ENCODE results near the gene ZNF579. TPM values are rescaled to one million over a fixed set of nuclear protein-coding genes. Genes with fewer than 3 reads are reported as not detected.

ZNF579 gene
- total RNA-seq, 1 experiment from 2014 or later: 19.9 TPM

DNA sequence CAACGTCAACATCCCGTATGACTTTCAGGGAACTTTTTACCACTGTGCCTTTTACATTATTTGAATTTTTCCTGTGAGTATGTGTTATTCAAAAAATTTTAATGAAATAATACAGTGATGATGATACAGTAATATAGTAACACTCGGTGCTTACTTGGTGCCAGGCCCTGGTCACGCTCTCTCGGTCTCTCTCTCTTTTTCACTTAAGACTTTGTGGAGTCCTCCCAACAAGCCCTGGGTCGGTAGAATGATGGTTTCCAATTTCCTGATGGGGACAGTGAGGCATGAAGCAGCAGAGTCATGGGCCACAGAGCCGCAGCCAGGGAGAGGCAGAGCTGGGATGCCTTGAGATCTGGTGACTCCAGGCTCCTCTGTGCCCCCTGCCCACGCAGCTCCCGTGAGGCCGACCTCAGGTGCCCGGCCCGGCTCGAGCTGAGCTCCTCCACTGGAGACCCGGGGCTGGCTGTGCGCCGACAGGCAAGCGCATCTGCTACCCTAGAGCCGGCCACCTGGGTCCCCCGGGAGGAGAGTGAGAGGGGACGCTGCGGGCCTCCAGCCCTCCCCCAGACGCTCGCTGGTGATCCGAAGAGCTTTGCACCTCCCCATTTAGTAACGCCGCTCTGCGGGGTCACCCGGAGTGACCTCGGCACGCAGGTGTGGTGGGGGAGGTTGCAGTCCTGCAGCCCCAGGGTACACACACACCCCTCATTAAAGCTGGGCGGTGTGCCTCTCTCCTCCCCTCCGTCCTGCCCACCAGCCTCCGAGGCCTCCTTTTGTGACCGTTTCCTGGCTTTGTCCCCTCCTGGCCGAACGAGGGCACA is 30.9 kb downstream of the ZNF579 start:
- H3K4me2 ChIP-seq (ENCODE audit: insufficient read depth, insufficient read length, low read length): peak overlapping the region; percentile 41
- H3K27ac ChIP-seq (ENCODE audit: insufficient read length, low read depth, low read length): no peak overlapping the region
- H3K9ac ChIP-seq (ENCODE audit: extremely low read depth, insufficient read length, low read length): peak overlapping the region; percentile 54
- Mint-ChIP-seq H3K4me1 (peaks cover 42 to 69% of the 10 kb centered on the region in 2 experiments), H3K4me3 (peak overlapping the region; percentile 63 to 82), H3K27ac (peak overlapping the region in 2 of 3 experiments; percentile 44 to 80; a peak in 4 of 7 replicates), H3K9me3 (no peaks in the 10 kb centered on the region; a peak in 1 of 5 replicates), H3K27me3 (ENCODE audit: low read depth) (peaks cover 4% of the 10 kb centered on the region), H3K36me3 (ENCODE audit: insufficient read depth in 1 of 3, low read depth in 3 of 3) (no peaks in the 10 kb centered on the region)
- H2BK20ac ChIP-seq (ENCODE audit: low read depth, low read length, poor library complexity, severe bottlenecking): no peak overlapping the region
- no peak overlapping the region for H4K91ac ChIP-seq (ENCODE audit: insufficient read length, low read depth, low read length)
- peak overlapping the region; percentile 51 for H2BK12ac ChIP-seq (ENCODE audit: insufficient read length, low read depth, low read length)
- no peak overlapping the region for H2BK5ac ChIP-seq (ENCODE audit: insufficient read length, low read length)
- H3K23ac ChIP-seq (ENCODE audit: insufficient read length, low read depth, low read length): no peak overlapping the region
- H4K5ac ChIP-seq (ENCODE audit: insufficient read length, low read depth, low read length): no peak overlapping the region
- H2AK5ac ChIP-seq (ENCODE audit: insufficient read length, low read length): no peak overlapping the region
- H3K79me2 ChIP-seq (ENCODE audit: insufficient read depth, low read length): no peaks in the 10 kb centered on the region
- H3K79me1 ChIP-seq (ENCODE audit: insufficient read depth, low read depth, low read length, poor library complexity, severe bottlenecking): no peaks in the 10 kb centered on the region
- no peaks in the 10 kb centered on the region for H3K9me3 ChIP-seq (ENCODE audit: control insufficient read depth, low read depth, low read length)
- H2AFZ ChIP-seq (ENCODE audit: low read length): peak overlapping the region; percentile 14
- H4K8ac ChIP-seq (replicated peaks; ENCODE audit: insufficient read length, low read depth, low read length): no peak overlapping the region
- H2BK120ac ChIP-seq (ENCODE audit: low read depth, low read length, poor library complexity, severe bottlenecking): no peak overlapping the region
- no peaks in the 10 kb centered on the region for H3K27me3 ChIP-seq (ENCODE audit: insufficient read depth, low read length)
- peak overlapping the region; percentile 93; the same call in 1 of the 2 replicates for H3K14ac ChIP-seq (ENCODE audit: insufficient read depth, low read length)
- peak overlapping the region; percentile 92 for H3K18ac ChIP-seq (ENCODE audit: insufficient read length, low read depth, low read length)
- H3K4me1 ChIP-seq (ENCODE audit: insufficient read depth, low read length): peaks cover 8% of the 10 kb centered on the region; the same call in 1 of the 2 replicates
- no peak overlapping the region for H3K56ac ChIP-seq (ENCODE audit: insufficient read length, low read depth, low read length)
- H3K4ac ChIP-seq (ENCODE audit: low read depth, low read length): no peak overlapping the region; the same call in 1 of the 2 replicates
- peaks cover 7% of the 10 kb centered on the region for H3K23me2 ChIP-seq (ENCODE audit: insufficient read length, low read depth, low read length, poor library complexity, severe bottlenecking)
- no peak overlapping the region for H2BK15ac ChIP-seq (ENCODE audit: low read depth, low read length)
- TF ChIP-seq, protein P1, sequence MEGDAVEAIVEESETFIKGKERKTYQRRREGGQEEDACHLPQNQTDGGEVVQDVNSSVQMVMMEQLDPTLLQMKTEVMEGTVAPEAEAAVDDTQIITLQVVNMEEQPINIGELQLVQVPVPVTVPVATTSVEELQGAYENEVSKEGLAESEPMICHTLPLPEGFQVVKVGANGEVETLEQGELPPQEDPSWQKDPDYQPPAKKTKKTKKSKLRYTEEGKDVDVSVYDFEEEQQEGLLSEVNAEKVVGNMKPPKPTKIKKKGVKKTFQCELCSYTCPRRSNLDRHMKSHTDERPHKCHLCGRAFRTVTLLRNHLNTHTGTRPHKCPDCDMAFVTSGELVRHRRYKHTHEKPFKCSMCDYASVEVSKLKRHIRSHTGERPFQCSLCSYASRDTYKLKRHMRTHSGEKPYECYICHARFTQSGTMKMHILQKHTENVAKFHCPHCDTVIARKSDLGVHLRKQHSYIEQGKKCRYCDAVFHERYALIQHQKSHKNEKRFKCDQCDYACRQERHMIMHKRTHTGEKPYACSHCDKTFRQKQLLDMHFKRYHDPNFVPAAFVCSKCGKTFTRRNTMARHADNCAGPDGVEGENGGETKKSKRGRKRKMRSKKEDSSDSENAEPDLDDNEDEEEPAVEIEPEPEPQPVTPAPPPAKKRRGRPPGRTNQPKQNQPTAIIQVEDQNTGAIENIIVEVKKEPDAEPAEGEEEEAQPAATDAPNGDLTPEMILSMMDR (conservative IDR thresholded peaks at IDR 0.05): peak; percentile 18; the same call in 1 of the 3 replicates
- no peak overlapping the region for H3T11ph ChIP-seq (ENCODE audit: low read length)
- DNase-seq: peak; percentile 67
- no peaks in the 10 kb centered on the region for H4K20me1 ChIP-seq (ENCODE audit: control insufficient read depth, insufficient read depth, insufficient read length)
- WGBS (ENCODE audit: extremely low coverage, insufficient read length, low lambda C conversion rate): no CpG with 5 or more reads among the region's 36 CpGs

Measured in H9 (cell line).